Osteocyte (in vitro differentiated cells): ENCODE measurements around the gene USPL1. TPM values are rescaled to one million over a fixed set of nuclear protein-coding genes. Genes with fewer than 3 reads are reported as not detected.
A peak's percentile ranks its signal among the peaks of the same experiment; 100 is the strongest.
"Not testable (repeated sequence)": the region's sequence is repeated elsewhere in the genome, so short reads cannot be mapped to it uniquely, and the experiment has no call there.

Source experiments
- DNase-seq: peaks from one replicate; pipeline ENCODE4 v3.0.0; 2021; ENCODE audit warnings: mixed read lengths; ENCODE audit not compliant: unreplicated experiment; ENCODE audit errors: extremely low spot score
- H3K27ac Mint-ChIP-seq: one replicate; pipeline ENCODE4 v1.8.0; 2021; ENCODE audit warnings: mild to moderate bottlenecking, mixed read lengths; ENCODE audit not compliant: unreplicated experiment
- H3K27me3 Mint-ChIP-seq: one replicate; pipeline ENCODE4 v1.8.0; 2021; ENCODE audit warnings: mixed read lengths; ENCODE audit not compliant: unreplicated experiment
- H3K36me3 Mint-ChIP-seq: one replicate; pipeline ENCODE4 v1.8.0; 2021; ENCODE audit warnings: mixed read lengths; ENCODE audit not compliant: unreplicated experiment
- H3K4me1 Mint-ChIP-seq: one replicate; pipeline ENCODE4 v1.8.0; 2021; ENCODE audit warnings: mixed read lengths; ENCODE audit not compliant: unreplicated experiment
- H3K4me3 Mint-ChIP-seq: one replicate; pipeline ENCODE4 v1.8.0; 2021; ENCODE audit warnings: mild to moderate bottlenecking, moderate library complexity, mixed read lengths; ENCODE audit not compliant: unreplicated experiment
- H3K9me3 Mint-ChIP-seq: one replicate; pipeline ENCODE4 v1.8.0; 2021; ENCODE audit warnings: mixed read lengths; ENCODE audit not compliant: unreplicated experiment
- CTCF ChIP-seq: fragments of 200-600 bp; sonication (generic); IDR thresholded peaks from 2 replicates; pipeline ENCODE4 v1.5.0; 2021; ENCODE audit warnings: antibody characterized with exemption, mild to moderate bottlenecking, moderate library complexity
- total RNA-seq: library from RNA; stranded (reverse); gene quantifications from 2 replicates; pipeline ENCODE4 v1.2.1, GENCODE V29; 2021

USPL1 gene
- total RNA-seq, 1 donor from 2014 or later, result 11.9 TPM

GRCh38 chr13:30647420-30647819 lies 29.7 kb downstream of the USPL1 start:
- Mint-ChIP-seq H3K36me3 (peaks cover 43% of the 10 kb centered on the region), H3K4me3 (no peak overlapping the region), H3K9me3 (no peaks in the 10 kb centered on the region), H3K4me1 (no peaks in the 10 kb centered on the region), H3K27me3 (no peaks in the 10 kb centered on the region), H3K27ac (no peak overlapping the region)
- TF ChIP-seq CTCF, result no peak
- DNase-seq, result no peak

- peaks cover 42% of the 10 kb centered on the region for H3K36me3 Mint-ChIP-seq
- no peak for TF ChIP-seq CTCF
- no peak overlapping the region for H3K4me3 Mint-ChIP-seq
- H3K27ac Mint-ChIP-seq, result peak overlapping the region; percentile 4
- H3K4me1 Mint-ChIP-seq, result peaks cover 2% of the 10 kb centered on the region
- no peaks in the 10 kb centered on the region for H3K9me3 Mint-ChIP-seq
- no peak for DNase-seq
- H3K27me3 Mint-ChIP-seq, result no peaks in the 10 kb centered on the region
These were observed 30.3 kb downstream of the USPL1 start for GRCh38 chr13:30647824-30648521.

- H3K4me1 Mint-ChIP-seq, result peaks cover 2% of the 10 kb centered on the region
- H3K4me3 Mint-ChIP-seq, result no peak overlapping the region
- H3K27me3 Mint-ChIP-seq, result no peaks in the 10 kb centered on the region
- no peak overlapping the region for H3K27ac Mint-ChIP-seq
- H3K9me3 Mint-ChIP-seq, result no peaks in the 10 kb centered on the region
- no peak for DNase-seq
- no peak for TF ChIP-seq CTCF
- peaks cover 42% of the 10 kb centered on the region for H3K36me3 Mint-ChIP-seq
These were observed 30.8 kb downstream of the USPL1 start for GRCh38 chr13:30648522-30649012.

GRCh38 chr13:30651648-30652047 lies 33.9 kb downstream of the USPL1 start:
- H3K27ac Mint-ChIP-seq, H3K9me3 Mint-ChIP-seq, H3K27me3 Mint-ChIP-seq, H3K4me1 Mint-ChIP-seq, H3K4me3 Mint-ChIP-seq, DNase-seq: not testable (repeated sequence)
- peaks cover 51% of the 10 kb centered on the region for H3K36me3 Mint-ChIP-seq

GRCh38 chr13:30652746-30653386 lies 35.1 kb downstream of the USPL1 start:
- H3K9me3 Mint-ChIP-seq, result no peaks in the 10 kb centered on the region
- no peaks in the 10 kb centered on the region for H3K27me3 Mint-ChIP-seq
- H3K4me3 Mint-ChIP-seq, result no peak overlapping the region
- DNase-seq, result no peak
- H3K27ac Mint-ChIP-seq, result no peak overlapping the region
- no peak for TF ChIP-seq CTCF
- H3K36me3 Mint-ChIP-seq, result peaks cover 55% of the 10 kb centered on the region
- peaks cover 2% of the 10 kb centered on the region for H3K4me1 Mint-ChIP-seq
